HG03457 (cell line): ENCODE measurements around the gene COL9A2.

Source experiments
- ATAC-seq: cut with Tn5 transposase; IDR thresholded peaks from one replicate; pipeline ENCODE4 v1.9.1; 2021; ENCODE audit warnings: moderate number of reproducible peaks; ENCODE audit not compliant: unreplicated experiment

Gene COL9A2

DNA sequence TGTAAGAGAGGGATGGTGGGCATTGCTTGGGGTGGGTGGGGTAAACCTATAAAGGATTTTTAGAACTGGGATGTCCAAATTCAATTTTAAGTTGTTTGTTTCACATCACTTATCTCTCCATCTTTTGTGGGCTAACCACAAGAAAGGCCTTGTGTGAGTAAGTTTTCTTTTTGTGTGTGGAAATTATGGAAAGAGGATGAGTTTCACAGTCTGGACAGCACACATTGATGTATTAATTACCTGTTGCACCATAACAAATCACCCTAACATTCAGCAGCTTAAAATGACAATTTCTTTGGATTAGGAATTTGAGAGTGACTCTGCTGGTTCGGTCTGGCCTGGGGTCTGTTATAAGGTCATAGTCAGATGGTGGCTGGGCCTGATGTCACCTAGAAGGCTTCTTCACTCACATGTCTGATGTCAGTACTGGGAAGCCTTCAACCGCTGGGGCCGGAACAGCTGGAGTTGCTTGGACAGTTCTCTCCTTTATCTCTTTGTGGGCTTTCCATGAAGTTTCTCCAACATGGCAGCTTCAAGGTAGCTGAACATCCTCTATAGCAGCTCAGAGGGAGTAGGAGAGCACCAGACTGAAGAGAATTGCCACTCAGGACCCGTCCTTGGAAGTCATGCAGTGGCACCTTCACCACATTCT, 2.0 kb upstream of the COL9A2 start:
- ATAC-seq, result no peak

DNA sequence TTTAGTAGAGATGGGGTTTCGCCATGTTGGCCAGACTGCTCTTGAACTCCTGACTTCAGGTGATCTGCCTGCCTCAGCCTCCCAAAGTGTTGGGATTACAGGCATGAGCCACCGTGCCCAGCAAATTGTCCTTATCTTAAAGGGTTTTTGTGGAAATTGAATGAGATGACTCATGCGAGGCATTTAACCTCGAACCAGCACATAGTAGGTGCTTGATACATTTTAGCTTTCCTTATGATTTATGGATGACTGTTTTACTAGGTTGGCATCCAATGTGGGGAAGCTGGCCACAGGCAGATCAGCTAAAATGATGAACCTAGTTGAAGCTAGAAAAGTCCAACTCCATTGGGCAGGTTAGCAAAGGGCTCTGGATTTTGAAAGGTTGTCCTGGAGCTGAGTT, 1.4 kb upstream of the COL9A2 start:
- no peak for ATAC-seq

DNA sequence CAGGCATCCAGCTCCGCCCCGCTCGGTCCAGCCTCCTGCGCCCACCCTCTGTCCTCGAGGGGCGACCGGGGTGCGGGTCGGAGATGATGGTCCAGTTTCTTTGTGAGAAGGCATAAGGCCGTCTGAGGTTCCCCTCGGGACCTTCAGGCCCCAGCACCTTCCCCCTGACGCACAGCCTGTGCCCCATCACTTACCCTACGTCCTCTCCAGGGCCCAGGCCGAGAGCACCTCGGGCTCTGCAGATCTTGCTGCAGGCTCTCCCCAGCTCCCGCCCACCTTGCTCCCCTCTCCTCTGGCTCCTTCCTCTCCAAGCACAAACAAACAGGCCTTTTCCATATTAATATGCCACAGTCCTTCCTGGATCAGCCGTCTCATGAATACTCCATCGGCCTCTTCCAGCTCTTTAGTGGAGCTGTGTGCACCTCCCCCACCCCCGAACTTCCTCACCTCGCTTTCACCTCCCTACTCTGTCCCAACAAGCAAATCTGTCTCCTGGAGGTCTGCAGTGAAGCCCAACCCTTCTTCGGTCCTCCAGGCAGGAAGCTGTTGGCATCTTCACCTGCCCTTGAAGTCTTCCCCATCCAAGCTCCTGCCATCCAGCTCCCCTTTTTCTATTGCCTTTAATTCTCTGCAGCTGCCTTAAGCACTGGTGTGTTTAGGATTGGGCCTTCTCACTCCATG, 448 bp upstream of the COL9A2 start:
- no peak for ATAC-seq

DNA sequence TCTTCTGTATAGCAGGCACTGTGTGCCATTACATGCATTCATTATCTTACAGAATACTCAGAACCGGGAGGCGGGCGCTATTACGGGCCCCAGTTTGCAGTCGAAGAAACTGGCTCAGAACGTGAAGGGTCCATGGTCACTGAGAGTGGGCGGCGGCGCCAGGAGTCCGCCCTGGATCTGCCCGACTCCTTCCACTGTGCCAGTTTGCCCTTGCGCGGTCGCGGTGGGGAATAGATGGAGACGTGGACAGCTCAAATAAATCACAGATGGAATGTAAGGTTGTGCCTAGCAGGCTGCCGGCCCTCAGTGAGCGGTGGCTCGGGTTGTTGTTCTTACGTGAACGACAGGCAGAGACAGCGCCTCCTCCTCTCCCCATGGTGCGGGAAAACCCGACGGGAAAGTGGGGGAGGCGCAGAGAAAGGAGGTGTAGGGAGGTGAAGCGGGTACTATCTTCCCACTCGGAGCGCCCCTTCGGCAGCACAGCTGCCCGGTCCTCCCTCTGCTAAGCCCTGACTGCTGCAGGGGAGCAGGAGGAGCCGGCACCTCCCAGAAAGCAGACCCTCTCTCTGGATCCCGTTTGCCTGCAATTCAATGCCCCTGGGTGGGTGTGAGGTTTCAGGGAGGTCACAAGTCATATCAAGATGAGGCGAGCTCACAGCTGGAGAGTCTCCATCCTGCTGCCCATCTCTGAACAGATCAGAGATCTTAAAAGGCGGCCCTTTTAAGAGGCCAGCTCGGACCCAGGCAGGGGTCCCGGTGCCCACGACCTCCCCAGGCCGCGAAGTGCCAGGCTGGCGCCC, 1.1 kb downstream of the COL9A2 start:
- no peak for ATAC-seq

- no peak for ATAC-seq
These were observed 1.8 kb downstream of the COL9A2 start for GRCh38 chr1:40315239-40315794.

GRCh38 chr1:40314721-40315238, 2.3 kb downstream of the COL9A2 start:
- no peak for ATAC-seq

DNA sequence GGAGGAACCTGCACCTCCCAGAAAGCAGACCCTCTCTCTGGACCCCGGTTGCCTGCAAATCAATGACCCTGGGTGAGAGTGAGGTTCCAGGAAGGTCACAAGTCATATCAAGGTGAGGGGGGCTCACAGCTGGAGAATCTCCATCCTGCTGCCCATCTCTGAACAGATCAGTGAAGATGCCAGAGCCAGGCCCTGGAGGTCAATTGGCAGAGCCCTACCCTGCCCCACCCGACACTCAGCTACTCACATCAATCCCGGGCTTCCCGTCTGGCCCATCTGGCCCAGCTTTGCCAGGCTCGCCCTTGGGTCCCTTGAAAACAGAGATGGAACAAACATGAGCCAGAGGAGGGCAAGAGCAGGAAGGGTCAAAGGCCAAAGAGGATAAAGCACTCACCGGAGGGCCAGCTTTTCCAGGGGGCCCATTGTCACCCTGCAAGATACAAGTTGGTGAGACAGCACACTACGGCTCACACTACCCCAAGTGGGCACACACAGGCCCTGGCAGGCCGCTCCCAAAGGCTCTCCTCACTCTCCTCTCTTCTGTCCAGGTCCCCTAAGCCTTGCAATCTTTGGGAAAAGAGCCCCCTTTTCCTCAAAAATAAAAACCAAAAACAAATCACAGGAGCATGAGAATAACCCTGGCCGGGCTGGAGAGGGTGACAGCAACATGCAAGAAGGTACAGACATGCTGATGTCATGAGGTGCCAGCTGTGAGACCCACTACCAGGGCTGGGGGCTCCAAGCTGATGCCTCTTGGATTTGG, 2.9 kb downstream of the COL9A2 start:
- ATAC-seq, result no peak

DNA sequence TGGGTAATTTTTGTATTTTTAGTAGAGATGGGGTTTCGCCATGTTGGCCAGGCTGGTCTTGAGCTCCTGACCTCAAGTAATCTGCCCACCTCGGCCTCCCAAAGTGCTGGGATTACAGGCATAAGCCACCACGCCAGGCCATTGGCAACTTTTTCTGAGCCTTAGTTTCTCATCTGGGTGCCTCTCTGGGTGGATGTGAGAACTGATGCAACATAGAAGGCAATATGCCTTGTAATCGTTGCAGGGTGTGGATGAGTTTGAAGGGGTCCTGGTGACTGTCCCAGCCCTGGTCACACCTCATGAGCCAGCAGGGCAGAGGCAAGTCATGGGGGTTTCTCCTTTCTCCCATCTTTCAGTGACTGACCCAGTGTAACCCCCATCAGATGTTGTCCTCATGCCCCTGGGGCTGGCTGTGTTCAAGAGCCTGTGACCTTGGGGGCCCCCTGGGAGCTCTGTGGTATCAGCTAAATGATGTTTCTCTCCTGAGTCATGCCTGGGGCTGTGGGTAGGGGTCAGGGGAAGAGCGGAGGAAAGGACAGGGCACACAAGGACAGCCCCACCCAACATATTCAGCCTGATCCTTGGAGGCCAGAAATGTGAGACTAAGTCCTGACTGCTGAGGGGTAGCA, 3.6 kb downstream of the COL9A2 start:
- ATAC-seq, result no peak

DNA sequence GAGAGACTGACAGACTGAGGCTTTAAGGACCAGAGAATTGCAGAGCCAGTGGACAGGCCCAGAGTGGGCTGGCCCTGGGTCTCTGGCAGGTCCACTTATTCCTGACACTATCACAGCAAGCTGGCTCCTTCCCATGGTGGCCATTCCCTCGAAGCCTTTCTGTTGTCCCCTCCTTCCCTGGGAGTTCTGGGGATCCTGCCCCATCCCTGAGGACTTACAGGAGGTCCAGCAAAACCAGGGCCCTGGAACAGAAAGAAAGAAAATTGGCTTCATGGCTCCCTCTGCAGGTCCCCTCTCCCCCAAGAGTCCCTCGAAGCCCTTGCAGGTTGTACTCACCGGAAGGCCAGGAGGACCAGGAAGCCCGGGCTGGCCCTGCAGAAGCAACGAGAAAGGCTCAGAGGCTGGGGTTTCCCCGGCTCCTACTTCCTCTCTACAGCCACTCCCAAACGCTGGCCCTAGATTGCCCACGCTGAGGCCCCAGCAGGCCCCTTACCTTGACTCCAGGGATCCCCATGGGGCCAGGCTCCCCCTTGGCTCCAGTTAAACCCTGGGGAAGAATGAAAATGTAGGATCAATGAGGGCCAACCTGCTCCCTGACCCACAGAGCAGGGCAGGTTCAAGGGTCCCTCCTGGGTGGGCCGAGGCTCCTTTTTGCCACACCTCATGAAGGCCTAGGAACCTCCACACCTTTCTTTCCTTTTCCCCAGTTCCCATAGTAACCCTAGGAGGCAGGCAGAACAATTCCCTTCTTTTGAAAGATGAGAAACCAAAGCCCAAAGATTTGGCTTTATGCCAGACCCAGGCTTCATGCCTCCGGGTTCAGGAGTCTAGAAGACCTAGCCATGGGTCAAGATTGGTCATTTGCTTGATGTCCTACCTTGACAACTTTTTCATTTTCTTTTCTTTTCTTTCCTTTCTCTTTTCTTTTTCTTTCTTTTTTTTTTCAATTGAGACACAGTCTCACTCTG, 4.6 kb downstream of the COL9A2 start:
- ATAC-seq, result no peak

- no peak for ATAC-seq
These were observed 5.4 kb downstream of the COL9A2 start for GRCh38 chr1:40311692-40312091.

DNA sequence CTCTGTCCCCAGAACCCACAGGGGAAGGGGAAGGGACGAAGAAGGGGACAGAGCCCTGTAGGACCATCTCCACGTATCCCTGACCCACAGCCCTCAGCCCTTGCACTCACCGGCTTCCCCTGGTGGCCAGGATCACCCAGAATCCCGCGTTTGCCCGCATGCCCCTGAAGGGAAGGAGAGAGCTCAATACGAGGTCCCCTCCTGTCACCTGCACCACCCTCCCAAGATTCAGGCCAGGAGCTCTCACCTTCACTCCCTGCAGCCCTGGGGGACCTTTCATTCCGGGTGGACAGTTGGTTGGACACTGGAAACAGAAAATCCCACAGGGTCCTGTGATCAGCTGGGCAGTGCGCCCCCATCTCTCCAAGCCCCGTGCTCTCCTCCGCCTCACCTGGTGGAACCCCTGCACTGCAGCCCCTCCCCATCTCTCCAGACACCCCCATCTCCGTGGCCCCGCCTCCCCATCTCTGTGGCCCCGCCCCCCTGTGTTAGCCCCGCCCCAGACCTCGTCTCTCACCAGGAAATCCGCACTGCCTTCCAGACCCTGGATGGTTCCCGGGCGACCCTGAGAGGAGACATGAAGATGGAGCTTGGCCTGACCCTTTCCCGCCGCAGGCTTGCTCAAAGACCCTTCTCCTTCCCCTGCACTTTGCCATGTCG, 6.0 kb downstream of the COL9A2 start:
- no peak for ATAC-seq

- ATAC-seq, result no peak
These were observed 7.0 kb downstream of the COL9A2 start for GRCh38 chr1:40310129-40310461.

- ATAC-seq, result no peak
These were observed 7.5 kb downstream of the COL9A2 start for GRCh38 chr1:40309374-40310128.

DNA sequence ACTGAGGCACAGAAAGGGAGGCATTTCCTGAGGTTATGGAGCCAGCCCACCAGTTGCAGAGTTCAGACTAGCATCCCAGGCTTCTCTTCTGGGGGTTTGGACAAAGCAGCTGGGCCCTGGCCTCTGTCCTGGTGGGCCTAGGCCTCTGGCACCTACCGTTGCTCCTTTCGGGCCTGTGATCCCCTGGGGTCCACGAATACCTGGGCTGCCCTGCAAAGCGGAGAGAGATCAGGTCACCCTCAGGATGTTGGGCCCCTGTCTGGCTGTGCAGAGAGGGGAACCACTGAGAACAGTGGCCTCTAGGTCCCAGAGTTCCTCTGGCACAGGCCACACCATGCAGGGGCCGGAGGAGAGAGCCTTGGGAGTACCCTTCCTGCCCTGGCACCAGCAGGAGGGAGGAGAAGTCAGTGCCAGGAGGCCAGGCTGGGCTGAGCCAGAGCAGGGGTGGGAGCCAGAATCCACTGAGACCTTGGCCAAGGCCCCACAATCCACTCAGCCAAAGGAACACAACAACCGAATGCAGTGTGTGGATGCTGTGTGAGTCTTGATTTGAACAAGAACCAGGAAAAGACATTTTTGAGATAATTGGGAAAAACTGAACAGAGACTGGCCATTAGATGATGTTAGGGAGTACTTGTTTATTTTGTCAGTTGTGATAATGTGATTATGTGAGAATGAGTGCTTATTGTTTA, 8.9 kb downstream of the COL9A2 start:
- no peak for ATAC-seq

DNA sequence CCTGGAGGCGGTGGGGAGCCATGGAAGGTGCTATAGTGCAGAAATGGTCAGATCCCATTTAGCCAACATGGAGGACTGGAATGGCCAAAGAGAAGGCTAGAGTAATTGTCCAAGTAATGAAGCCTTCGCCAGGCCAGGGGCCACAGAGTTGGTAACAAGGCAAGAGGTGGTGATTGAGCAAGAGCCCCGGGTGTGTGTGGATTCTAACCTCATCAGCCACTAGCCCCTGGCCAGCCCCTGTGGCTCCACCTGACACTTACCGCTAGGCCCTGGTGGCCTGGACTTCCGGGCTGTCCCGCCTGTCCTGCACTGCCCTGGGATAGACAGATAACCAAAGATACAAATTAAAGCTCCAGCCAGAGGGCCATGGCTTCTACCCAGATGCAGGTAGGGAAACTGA, 9.9 kb downstream of the COL9A2 start:
- no peak for ATAC-seq

- ATAC-seq, result no peak
These were observed 10.8 kb downstream of the COL9A2 start for GRCh38 chr1:40306296-40306695.

- ATAC-seq, result no peak
These were observed 11.2 kb downstream of the COL9A2 start for GRCh38 chr1:40305871-40306270.
